ENCODE measurements around the gene METTL15. TPM values are rescaled to one million over a fixed set of nuclear protein-coding genes. Genes with fewer than 3 reads are reported as not detected.
A peak's percentile ranks its signal among the peaks of the same experiment; 100 is the strongest.

Gene METTL15
- total RNA-seq, 4 donors from 2014 or later: 5.3 to 12.2 (median 11.8) TPM

DNA sequence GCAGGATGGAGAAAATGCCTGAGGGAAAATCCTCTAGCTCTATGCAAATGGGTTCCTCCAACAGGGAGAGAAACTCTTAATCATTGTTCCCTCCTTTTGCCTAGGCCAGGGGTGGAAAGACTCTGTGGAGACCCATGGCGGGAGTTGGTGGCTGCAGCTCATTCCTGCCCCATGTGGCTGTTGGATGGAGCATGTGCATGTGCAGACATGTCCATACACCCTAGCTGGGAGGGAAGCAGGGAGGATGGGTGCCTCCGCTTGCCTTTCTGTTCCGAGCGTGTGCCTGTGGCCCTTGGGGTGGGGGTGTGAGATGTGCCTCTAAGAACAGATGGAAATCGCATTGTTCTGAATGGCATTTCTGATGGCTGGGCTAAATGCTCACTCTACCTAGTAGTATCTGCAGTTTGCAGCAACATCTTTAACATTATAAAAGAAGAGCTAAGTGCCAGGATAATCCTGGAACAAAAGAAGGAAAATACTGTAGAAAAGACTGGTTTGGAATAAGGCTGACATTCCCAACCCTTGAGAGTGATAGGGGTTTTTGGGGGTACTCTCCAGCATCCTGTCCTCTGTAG, 31.7 kb downstream of the METTL15 start:
- Histone ChIP-seq H3K27me3 (no peaks in the 10 kb centered on the region), H3K4me1 (no peaks in the 10 kb centered on the region), H3K9me3 (peaks cover 0 to 19% (median 18%) of the 10 kb centered on the region in 3 donors), H3K4me3 (no peak overlapping the region), H3K27ac (no peak overlapping the region), H3K36me3 (peaks cover 0 to 39% (median 0%) of the 10 kb centered on the region in 3 donors)
- intact Hi-C loops (cut with DNase I): no loop called here
- WGBS, 2 donors: 97 to 100% methylated on average over 3 to 5 of the region's 5 CpGs
- no peak for TF ChIP-seq POLR2A (IDR thresholded peaks at IDR 0.05)
- TF ChIP-seq, protein P1, sequence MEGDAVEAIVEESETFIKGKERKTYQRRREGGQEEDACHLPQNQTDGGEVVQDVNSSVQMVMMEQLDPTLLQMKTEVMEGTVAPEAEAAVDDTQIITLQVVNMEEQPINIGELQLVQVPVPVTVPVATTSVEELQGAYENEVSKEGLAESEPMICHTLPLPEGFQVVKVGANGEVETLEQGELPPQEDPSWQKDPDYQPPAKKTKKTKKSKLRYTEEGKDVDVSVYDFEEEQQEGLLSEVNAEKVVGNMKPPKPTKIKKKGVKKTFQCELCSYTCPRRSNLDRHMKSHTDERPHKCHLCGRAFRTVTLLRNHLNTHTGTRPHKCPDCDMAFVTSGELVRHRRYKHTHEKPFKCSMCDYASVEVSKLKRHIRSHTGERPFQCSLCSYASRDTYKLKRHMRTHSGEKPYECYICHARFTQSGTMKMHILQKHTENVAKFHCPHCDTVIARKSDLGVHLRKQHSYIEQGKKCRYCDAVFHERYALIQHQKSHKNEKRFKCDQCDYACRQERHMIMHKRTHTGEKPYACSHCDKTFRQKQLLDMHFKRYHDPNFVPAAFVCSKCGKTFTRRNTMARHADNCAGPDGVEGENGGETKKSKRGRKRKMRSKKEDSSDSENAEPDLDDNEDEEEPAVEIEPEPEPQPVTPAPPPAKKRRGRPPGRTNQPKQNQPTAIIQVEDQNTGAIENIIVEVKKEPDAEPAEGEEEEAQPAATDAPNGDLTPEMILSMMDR (IDR thresholded peaks at IDR 0.05): no peak
- DNase-seq: no peak

DNA sequence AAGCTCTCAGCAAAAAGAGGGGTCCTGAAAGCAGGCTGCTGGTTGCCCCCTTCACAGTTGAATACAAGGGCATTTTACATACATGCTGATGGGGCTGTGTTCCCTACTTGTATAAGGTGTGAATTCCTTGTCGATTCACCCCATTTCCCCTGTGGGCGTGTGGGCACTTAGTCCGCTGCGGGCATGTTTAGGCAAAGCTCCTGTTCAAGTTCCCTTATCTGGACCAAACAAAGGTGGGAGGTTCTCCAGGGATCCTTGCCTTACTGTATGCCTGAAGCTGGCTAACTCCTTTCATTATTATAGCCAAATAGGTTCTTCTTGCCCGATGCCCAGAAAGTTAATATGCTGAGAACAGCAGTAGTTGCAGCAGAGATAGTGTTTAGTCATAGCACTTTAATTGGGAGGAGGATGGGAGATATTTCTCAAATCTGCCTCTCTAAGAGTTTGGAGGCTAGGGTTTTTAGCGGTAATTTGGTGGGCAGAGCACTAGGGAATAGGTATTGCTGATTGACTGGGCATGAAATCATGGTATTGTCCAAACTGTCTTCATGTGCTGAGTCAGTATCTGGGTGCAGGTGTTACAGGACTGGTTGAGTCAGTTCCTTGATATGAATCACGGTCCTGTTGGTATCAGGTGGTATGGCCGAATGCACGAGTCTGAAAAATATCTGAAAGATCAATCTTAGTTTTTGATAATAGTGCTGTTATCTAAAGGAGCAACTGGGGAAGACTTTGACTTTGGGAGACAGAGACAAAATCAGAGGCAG, 32.7 kb downstream of the METTL15 start:
- H3K27ac ChIP-seq: peak overlapping the region in 2 of 4 donors; percentile 5 to 56

DNA sequence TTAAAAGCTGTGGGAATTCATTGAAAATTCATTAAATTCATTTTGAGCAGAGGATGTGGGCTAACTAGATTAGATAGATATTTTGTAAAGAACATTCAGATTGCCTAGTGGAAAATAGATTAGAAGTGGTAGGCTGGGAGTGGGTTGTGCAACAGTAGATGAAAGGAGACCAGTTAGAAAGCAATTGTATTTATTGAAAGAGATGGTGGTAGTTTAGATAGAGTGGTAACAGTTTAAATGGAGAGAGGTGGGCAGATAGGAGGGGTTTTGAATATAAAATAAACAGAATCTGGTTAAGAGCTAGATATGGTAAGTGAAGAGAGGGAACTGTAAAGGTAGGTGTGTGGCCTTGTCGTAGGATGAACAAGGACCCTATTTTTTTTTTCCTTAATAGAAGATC, 34.5 kb downstream of the METTL15 start:
- H3K4me1 ChIP-seq: peaks cover 0 to 7% (median 0%) of the 10 kb centered on the region in 3 donors
- no peak overlapping the region for H3K4me3 ChIP-seq
- no peaks in the 10 kb centered on the region for H3K27me3 ChIP-seq
- DNase-seq: no peak
- TF ChIP-seq, protein P1 (IDR thresholded peaks at IDR 0.05): no peak
- TF ChIP-seq POLR2A (IDR thresholded peaks at IDR 0.05): no peak
- WGBS, 2 donors: 91 to 97% methylated on average over 1 of the region's 1 CpG
- peaks cover 0 to 19% (median 18%) of the 10 kb centered on the region in 3 donors for H3K9me3 ChIP-seq
- intact Hi-C loops (cut with DNase I): no loop called here
- no peak overlapping the region for H3K27ac ChIP-seq
- H3K36me3 ChIP-seq: peaks cover 0 to 22% (median 0%) of the 10 kb centered on the region in 3 donors

More for the DNA sequence above, 32.7 kb downstream of the METTL15 start:
- peaks cover 0 to under 1% (median 0%) of the 10 kb centered on the region in 3 donors for H3K4me1 ChIP-seq
- 63 to 65% methylated on average over 8 to 9 of the region's 9 CpGs for WGBS, 2 donors
- intact Hi-C loops (cut with DNase I): no loop called here
- DNase-seq: no peak
- peaks cover 0 to 30% (median 0%) of the 10 kb centered on the region in 3 donors for H3K36me3 ChIP-seq
- no peaks in the 10 kb centered on the region for H3K27me3 ChIP-seq
- H3K4me3 ChIP-seq: no peak overlapping the region
- peaks cover 0 to 19% (median 18%) of the 10 kb centered on the region in 3 donors for H3K9me3 ChIP-seq
- no peak for TF ChIP-seq POLR2A (IDR thresholded peaks at IDR 0.05)
- TF ChIP-seq, protein P1 (IDR thresholded peaks at IDR 0.05): no peak

DNA sequence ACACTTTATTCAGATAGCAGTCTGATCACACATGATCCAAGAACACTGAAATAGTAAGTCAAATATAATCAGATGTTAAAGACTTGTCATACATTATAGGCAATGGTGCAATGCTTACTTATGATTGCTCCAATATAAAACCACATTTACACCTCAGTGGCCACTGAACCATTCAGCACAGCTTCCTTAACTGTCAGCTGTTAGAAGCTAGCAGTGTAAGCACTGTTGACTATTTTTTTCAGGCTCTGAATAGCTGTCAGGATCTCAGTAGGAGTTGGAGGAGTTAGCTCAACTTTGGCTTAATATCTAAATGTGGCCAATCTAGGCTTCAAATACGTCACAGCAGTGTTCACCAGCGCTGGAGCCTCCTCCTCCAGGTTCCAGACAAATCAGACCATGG, 36.6 kb downstream of the METTL15 start:
- Histone ChIP-seq H3K9me3 (peaks cover 0 to 14% (median 11%) of the 10 kb centered on the region in 3 donors), H3K4me1 (peaks cover 0 to 7% (median 0%) of the 10 kb centered on the region in 3 donors), H3K4me3 (no peak overlapping the region), H3K27me3 (no peaks in the 10 kb centered on the region), H3K36me3 (peaks cover 0 to 8% (median 0%) of the 10 kb centered on the region in 3 donors), H3K27ac (no peak overlapping the region)
- intact Hi-C loops (cut with DNase I): no loop called here
- TF ChIP-seq POLR2A (IDR thresholded peaks at IDR 0.05): no peak
- TF ChIP-seq, protein P1 (IDR thresholded peaks at IDR 0.05): no peak
- 100% methylated on average over 2 of the region's 2 CpGs for WGBS, 2 donors
- no peak for DNase-seq

DNA sequence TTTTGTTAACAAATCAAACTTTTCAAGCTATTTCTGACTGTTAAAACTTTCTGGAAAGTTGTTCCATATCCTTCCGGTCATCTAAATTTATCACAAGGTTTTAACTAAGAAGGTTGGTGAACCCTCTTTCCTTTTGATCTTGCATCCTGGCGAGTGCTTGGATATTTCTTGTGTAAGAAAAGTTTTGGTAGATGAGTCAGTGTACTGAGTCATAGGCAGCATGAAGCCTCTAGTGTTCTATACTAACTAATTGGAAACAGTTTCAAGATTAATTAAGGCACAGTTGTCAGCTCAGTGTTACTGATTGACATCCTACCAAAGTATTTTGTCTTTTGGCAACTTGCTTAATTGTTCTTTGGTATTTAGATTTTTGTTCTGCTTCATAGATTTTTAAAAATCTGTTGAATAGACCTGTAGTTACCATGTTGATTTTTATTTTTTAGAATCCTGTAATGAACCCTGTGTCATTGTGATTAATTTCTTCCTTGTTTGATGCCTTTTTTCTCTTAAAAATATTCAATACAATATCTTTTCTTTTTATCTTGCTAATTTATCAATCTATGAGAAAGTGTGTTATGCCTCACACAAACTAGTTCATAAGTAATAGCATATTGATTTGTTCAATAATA, 38.0 kb downstream of the METTL15 start:
- 19 to 29% methylated on average over 2 of the region's 2 CpGs for WGBS, 2 donors
- Histone ChIP-seq H3K27me3 (no peaks in the 10 kb centered on the region), H3K4me1 (peaks cover 0 to 7% (median 0%) of the 10 kb centered on the region in 3 donors), H3K4me3 (no peak overlapping the region), H3K36me3 (no peaks in the 10 kb centered on the region), H3K27ac (no peak overlapping the region), H3K9me3 (no peaks in the 10 kb centered on the region)
- intact Hi-C loops (cut with DNase I): no loop called here
- no peak for TF ChIP-seq POLR2A (IDR thresholded peaks at IDR 0.05)
- TF ChIP-seq, protein P1 (IDR thresholded peaks at IDR 0.05): no peak
- no peak for DNase-seq
